ENCODE measurements around the gene TULP1.

GRCh38 chr6:35473850-35474130, 38.9 kb downstream of the TULP1 start:
- TF ChIP-seq CTCF (IDR thresholded peaks at IDR 0.05; ENCODE audit: borderline replicate concordance, extremely low read depth, low read length, poor library complexity, severe bottlenecking) (no peak), EZH2 (IDR thresholded peaks at IDR 0.05; ENCODE audit: borderline replicate concordance, low read depth, low read length, severe bottlenecking) (no peak)

All from DND-41 (cell line).